ENCODE data around the gene PAX2. TPM values are rescaled to one million over a fixed set of nuclear protein-coding genes. Genes with fewer than 3 reads are reported as not detected.

PAX2 gene
- total and polyA plus RNA-seq, 7 experiments from 2014 or later, result not detected

DNA sequence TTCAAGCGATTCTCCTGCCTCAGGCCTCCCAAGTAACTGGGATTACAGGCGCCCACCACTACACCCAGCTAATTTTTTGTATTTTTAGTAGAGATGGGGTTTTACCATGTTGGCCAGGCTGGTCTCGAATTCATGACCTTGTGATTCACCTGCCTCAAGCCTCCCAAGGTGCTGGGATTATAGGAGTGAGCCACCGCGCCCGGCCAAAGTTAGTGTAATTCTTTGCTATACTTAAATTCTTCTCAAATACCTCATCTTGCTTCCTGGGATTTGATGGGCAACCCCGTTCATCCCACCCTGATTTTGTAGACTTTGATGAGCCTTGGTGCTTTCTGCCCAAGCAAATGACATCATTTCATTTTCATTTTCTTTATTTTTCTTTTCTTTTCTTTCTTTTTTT is 54.5 kb downstream of the PAX2 start:
- ATAC-seq (no peak), DNase-seq (no peak)
- no peaks in the 10 kb centered on the region for H3K27me3 ChIP-seq (ENCODE audit: control insufficient read depth in 2 of 2, insufficient read depth in 2 of 2, low read length in 2 of 2)
- H3K36me3 Mint-ChIP-seq, result no peaks in the 10 kb centered on the region
- H3K9me3 Mint-ChIP-seq, result no peaks in the 10 kb centered on the region
- H3K4me3 ChIP-seq (ENCODE audit: low read length), result no peak overlapping the region
- no peak overlapping the region for H3K4me3 Mint-ChIP-seq
- no peaks in the 10 kb centered on the region for H3K36me3 ChIP-seq (ENCODE audit: control insufficient read depth in 2 of 3, insufficient read depth in 3 of 3, low read length in 3 of 3)
- ChIA-PET POLR2A (no interaction called here), CTCF (no interaction called here)
- H3K4me1 ChIP-seq (ENCODE audit: control insufficient read depth in 2 of 2, insufficient read depth in 2 of 2, low read length in 2 of 2), result no peaks in the 10 kb centered on the region
- H3K27ac ChIP-seq (ENCODE audit: low read depth, low read length), result no peak overlapping the region
- no peaks in the 10 kb centered on the region for H3K4me1 Mint-ChIP-seq
- no peak overlapping the region for H3K27ac Mint-ChIP-seq
- H3K27me3 Mint-ChIP-seq, result peaks cover 63 to 84% (median 73%) of the 10 kb centered on the region in 5 donors
- no peaks in the 10 kb centered on the region for H3K9me3 ChIP-seq (ENCODE audit: control insufficient read depth in 2 of 3, low read length in 3 of 3)
- intact Hi-C loops (cut with micrococcal nuclease), result no loop called here

DNA sequence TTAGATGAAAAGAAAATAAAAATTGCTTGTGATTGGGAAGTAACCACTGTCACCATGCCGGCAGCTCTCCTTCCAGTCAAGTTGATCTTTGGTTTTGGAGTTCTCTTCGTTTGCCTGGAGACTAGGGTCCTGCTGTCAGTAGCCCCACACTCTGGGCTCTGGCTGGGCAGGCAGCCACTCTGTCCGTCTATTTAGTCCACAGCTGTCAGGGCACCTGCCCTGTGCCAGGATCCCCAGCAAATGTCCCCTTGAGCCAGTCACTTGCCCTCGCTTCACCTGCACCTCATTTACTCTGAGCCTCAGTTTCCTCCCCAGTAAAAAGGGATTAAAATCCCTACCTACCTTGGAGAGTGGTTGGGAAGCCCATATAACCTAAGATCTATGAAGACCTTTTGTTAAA is 55.5 kb downstream of the PAX2 start:
- DNase-seq (no peak), ATAC-seq (no peak)
- ChIA-PET POLR2A (no interaction called here), CTCF (no interaction called here)
- peaks cover 60 to 79% (median 67%) of the 10 kb centered on the region in 5 donors for H3K27me3 Mint-ChIP-seq
- H3K27ac Mint-ChIP-seq, result no peak overlapping the region
- H3K4me3 Mint-ChIP-seq, result no peak overlapping the region
- H3K27ac ChIP-seq (ENCODE audit: low read depth, low read length), result no peak overlapping the region
- H3K36me3 ChIP-seq (ENCODE audit: control insufficient read depth in 2 of 3, insufficient read depth in 3 of 3, low read length in 3 of 3), result no peaks in the 10 kb centered on the region
- no peak overlapping the region for H3K4me3 ChIP-seq (ENCODE audit: low read length)
- H3K36me3 Mint-ChIP-seq, result no peaks in the 10 kb centered on the region
- no peaks in the 10 kb centered on the region for H3K9me3 Mint-ChIP-seq
- no peaks in the 10 kb centered on the region for H3K4me1 ChIP-seq (ENCODE audit: control insufficient read depth in 2 of 2, insufficient read depth in 2 of 2, low read length in 2 of 2)
- no peaks in the 10 kb centered on the region for H3K4me1 Mint-ChIP-seq
- intact Hi-C loops (cut with micrococcal nuclease), result no loop called here
- H3K9me3 ChIP-seq (ENCODE audit: control insufficient read depth in 2 of 3, low read length in 3 of 3), result no peaks in the 10 kb centered on the region
- no peaks in the 10 kb centered on the region for H3K27me3 ChIP-seq (ENCODE audit: control insufficient read depth in 2 of 2, insufficient read depth in 2 of 2, low read length in 2 of 2)

DNA sequence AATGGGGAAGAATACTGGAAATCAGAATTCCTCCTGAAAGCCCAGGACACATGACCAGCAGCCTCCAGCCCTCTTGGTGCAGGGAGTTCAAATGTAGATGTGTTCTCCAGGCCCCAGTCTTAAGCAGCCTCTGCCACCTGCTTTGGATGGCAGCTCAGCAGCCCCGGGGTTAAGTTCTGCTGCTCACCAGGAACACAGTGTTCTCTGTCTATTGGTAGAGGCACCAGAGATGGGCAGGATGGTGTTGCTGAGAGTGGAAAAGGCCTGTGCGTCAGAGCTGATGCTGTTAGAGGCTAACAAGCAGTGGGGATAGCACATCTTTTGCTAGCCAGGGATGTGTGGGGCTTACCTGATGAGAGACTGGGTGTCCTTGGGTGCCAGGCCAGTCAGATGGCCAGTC is 56.8 kb downstream of the PAX2 start:
- Histone ChIP-seq H3K27ac (ENCODE audit: low read depth, low read length) (no peak overlapping the region), H3K27me3 (ENCODE audit: control insufficient read depth in 2 of 2, insufficient read depth in 2 of 2, low read length in 2 of 2) (no peaks in the 10 kb centered on the region), H3K4me3 (ENCODE audit: low read length) (no peak overlapping the region), H3K9me3 (ENCODE audit: control insufficient read depth in 2 of 3, low read length in 3 of 3) (no peaks in the 10 kb centered on the region), H3K4me1 (ENCODE audit: control insufficient read depth in 2 of 2, insufficient read depth in 2 of 2, low read length in 2 of 2) (no peaks in the 10 kb centered on the region), H3K36me3 (ENCODE audit: control insufficient read depth in 2 of 3, insufficient read depth in 3 of 3, low read length in 3 of 3) (no peaks in the 10 kb centered on the region)
- Mint-ChIP-seq H3K27ac (no peak overlapping the region), H3K9me3 (no peaks in the 10 kb centered on the region), H3K4me3 (no peak overlapping the region), H3K4me1 (no peaks in the 10 kb centered on the region), H3K36me3 (no peaks in the 10 kb centered on the region), H3K27me3 (peaks cover 52 to 84% (median 69%) of the 10 kb centered on the region in 5 donors)
- DNase-seq (no peak), ATAC-seq (no peak)
- ChIA-PET CTCF (no interaction called here), POLR2A (no interaction called here)
- intact Hi-C loops (cut with micrococcal nuclease), result no loop called here

DNA sequence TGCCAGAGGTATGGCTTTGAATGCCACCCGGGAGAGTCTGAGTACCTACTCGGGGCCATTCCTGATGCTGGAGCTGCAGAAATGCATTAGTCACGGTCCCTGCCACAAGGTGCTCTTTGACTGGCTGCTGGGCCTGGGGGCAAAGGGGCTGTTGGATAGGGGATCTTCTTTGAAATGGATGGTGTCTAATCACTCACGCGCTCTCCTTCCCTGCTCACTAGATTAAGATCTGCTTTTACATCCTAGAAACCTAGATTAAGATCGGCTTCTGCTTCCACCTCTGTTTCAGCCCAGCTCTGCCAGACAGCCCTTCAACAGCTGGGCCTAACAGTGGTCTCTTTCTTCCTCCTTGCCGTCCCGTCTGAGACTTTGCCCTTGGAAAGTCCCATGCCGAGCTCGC is 57.2 kb downstream of the PAX2 start:
- H3K36me3 Mint-ChIP-seq, result no peaks in the 10 kb centered on the region
- no peaks in the 10 kb centered on the region for H3K4me1 Mint-ChIP-seq
- Histone ChIP-seq H3K4me1 (ENCODE audit: control insufficient read depth in 2 of 2, insufficient read depth in 2 of 2, low read length in 2 of 2) (no peaks in the 10 kb centered on the region), H3K9me3 (ENCODE audit: control insufficient read depth in 2 of 3, low read length in 3 of 3) (no peaks in the 10 kb centered on the region), H3K27ac (ENCODE audit: low read depth, low read length) (no peak overlapping the region), H3K36me3 (ENCODE audit: control insufficient read depth in 2 of 3, insufficient read depth in 3 of 3, low read length in 3 of 3) (no peaks in the 10 kb centered on the region), H3K27me3 (ENCODE audit: control insufficient read depth in 2 of 2, insufficient read depth in 2 of 2, low read length in 2 of 2) (no peaks in the 10 kb centered on the region), H3K4me3 (ENCODE audit: low read length) (no peak overlapping the region)
- intact Hi-C loops (cut with micrococcal nuclease), result no loop called here
- H3K27me3 Mint-ChIP-seq, result peaks cover 52 to 85% (median 69%) of the 10 kb centered on the region in 5 donors
- ATAC-seq (no peak), DNase-seq (no peak)
- H3K4me3 Mint-ChIP-seq, result no peak overlapping the region
- POLR2A ChIA-PET, result no interaction called here
- no peaks in the 10 kb centered on the region for H3K9me3 Mint-ChIP-seq
- H3K27ac Mint-ChIP-seq, result no peak overlapping the region
- CTCF ChIA-PET, result no interaction called here

DNA sequence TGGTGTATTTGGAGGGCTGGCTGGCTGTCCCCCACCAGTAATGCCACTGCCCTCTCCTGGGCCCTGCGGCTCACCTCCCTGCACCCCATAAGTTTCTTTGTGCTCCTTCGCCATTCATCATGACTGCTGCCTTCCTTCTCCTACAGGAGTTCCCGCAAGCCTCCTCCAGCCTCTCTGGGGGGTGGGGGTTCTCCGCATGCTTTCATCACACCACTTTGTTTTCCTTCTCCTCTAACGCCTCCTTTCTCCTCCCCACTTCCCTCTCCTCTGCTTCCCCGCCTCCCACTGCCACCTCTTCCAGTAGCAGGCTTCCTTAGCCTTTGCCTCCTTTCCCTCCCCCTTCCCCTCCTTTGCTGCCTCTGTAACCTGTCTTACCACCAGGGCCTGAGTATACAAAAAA is 58.1 kb downstream of the PAX2 start:
- Mint-ChIP-seq H3K4me3 (no peak overlapping the region), H3K36me3 (no peaks in the 10 kb centered on the region), H3K27me3 (peaks cover 49 to 86% (median 72%) of the 10 kb centered on the region in 5 donors), H3K27ac (no peak overlapping the region), H3K9me3 (no peaks in the 10 kb centered on the region), H3K4me1 (no peaks in the 10 kb centered on the region)
- no peaks in the 10 kb centered on the region for H3K36me3 ChIP-seq (ENCODE audit: control insufficient read depth in 2 of 3, insufficient read depth in 3 of 3, low read length in 3 of 3)
- H3K4me1 ChIP-seq (ENCODE audit: control insufficient read depth in 2 of 2, insufficient read depth in 2 of 2, low read length in 2 of 2), result no peaks in the 10 kb centered on the region
- no peak overlapping the region for H3K4me3 ChIP-seq (ENCODE audit: low read length)
- POLR2A ChIA-PET, result no interaction called here
- H3K9me3 ChIP-seq (ENCODE audit: control insufficient read depth in 2 of 3, low read length in 3 of 3), result no peaks in the 10 kb centered on the region
- H3K27me3 ChIP-seq (ENCODE audit: control insufficient read depth in 2 of 2, insufficient read depth in 2 of 2, low read length in 2 of 2), result no peaks in the 10 kb centered on the region
- H3K27ac ChIP-seq (ENCODE audit: low read depth, low read length), result no peak overlapping the region
- intact Hi-C loops (cut with micrococcal nuclease), result no loop called here
- ATAC-seq, result no peak
- DNase-seq, result no peak
- CTCF ChIA-PET, result no interaction called here

DNA sequence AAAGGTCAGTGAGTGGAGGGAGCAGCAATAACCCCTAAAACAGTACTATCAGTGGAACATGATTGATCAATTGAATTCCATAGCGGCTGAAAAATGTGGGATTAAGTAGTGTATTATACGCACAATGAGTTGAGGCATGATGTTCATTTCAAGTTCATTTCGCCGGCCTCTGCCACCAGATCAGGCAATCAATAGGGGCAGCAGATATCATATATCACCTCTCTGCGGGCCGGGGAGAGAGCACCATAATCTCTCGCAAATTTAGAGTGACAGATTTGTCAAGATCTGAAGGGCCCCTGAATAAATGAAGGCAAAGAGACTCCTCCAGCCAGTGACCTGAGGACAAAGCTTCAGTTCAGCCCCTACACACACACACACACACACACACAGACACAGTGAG is 58.5 kb downstream of the PAX2 start:
- no peak overlapping the region for H3K27ac ChIP-seq (ENCODE audit: low read depth, low read length)
- H3K36me3 Mint-ChIP-seq, result no peaks in the 10 kb centered on the region
- H3K27ac Mint-ChIP-seq, result no peak overlapping the region
- H3K4me1 ChIP-seq (ENCODE audit: control insufficient read depth in 2 of 2, insufficient read depth in 2 of 2, low read length in 2 of 2), result no peaks in the 10 kb centered on the region
- no peaks in the 10 kb centered on the region for H3K36me3 ChIP-seq (ENCODE audit: control insufficient read depth in 2 of 3, insufficient read depth in 3 of 3, low read length in 3 of 3)
- no peaks in the 10 kb centered on the region for H3K4me1 Mint-ChIP-seq
- no peaks in the 10 kb centered on the region for H3K9me3 Mint-ChIP-seq
- ChIA-PET CTCF (no interaction called here), POLR2A (no interaction called here)
- H3K4me3 Mint-ChIP-seq, result no peak overlapping the region
- H3K27me3 Mint-ChIP-seq, result peaks cover 45 to 83% (median 71%) of the 10 kb centered on the region in 5 donors
- DNase-seq (no peak), ATAC-seq (no peak)
- no peaks in the 10 kb centered on the region for H3K9me3 ChIP-seq (ENCODE audit: control insufficient read depth in 2 of 3, low read length in 3 of 3)
- H3K27me3 ChIP-seq (ENCODE audit: control insufficient read depth in 2 of 2, insufficient read depth in 2 of 2, low read length in 2 of 2), result no peaks in the 10 kb centered on the region
- no peak overlapping the region for H3K4me3 ChIP-seq (ENCODE audit: low read length)
- intact Hi-C loops (cut with micrococcal nuclease), result no loop called here

DNA sequence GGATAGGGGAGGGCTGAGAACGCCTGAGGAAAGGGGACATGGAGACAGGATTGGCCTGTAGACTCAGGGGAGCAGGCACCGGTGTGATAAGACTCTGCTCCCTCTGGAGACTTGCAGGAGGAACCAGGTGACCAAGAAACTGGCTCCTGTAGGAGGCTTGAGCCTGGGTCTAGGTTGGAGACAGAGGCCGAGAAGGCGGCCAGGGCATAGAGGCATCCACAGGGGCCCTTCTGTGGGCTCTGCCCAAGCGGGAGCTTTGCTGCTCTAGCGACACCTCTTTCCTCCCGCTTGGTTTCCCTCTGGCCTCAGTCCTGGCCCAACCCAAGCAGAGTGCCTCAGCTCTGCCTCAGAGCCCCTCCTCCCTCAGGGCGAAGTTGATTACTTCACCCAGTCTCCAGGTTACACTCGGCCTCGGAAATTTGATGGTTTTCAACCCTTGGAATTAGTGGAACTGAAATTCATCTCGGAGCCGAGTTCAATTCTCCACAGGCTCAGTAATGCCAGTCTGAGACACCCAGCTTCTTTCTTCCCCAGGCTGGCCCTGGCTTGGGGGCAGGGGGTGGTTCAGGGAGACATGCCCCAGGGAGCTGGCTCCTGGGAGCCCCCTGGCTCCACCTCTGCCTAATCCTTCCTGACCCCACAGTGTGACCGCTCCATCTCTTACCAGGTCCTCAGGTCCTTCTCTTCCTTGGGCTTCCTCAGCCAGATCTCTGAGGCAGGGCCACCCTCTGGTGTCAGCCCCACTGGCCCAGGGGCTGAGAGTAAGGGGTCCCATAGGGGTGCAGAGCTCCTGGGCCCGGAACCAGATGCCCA is 60.4 kb downstream of the PAX2 start:
- intact Hi-C loops (cut with micrococcal nuclease), result no loop called here
- H3K9me3 ChIP-seq (ENCODE audit: control insufficient read depth in 2 of 3, low read length in 3 of 3), result no peaks in the 10 kb centered on the region
- H3K27ac ChIP-seq (ENCODE audit: low read depth, low read length), result no peak overlapping the region
- DNase-seq, result no peak
- Mint-ChIP-seq H3K27ac (no peak overlapping the region), H3K36me3 (no peaks in the 10 kb centered on the region), H3K4me3 (no peak overlapping the region), H3K27me3 (peaks cover 42 to 79% (median 69%) of the 10 kb centered on the region in 5 donors), H3K9me3 (no peaks in the 10 kb centered on the region), H3K4me1 (no peaks in the 10 kb centered on the region)
- H3K36me3 ChIP-seq (ENCODE audit: control insufficient read depth in 2 of 3, insufficient read depth in 3 of 3, low read length in 3 of 3), result no peaks in the 10 kb centered on the region
- ATAC-seq, result no peak
- POLR2A ChIA-PET, result no interaction called here
- H3K27me3 ChIP-seq (ENCODE audit: control insufficient read depth in 2 of 2, insufficient read depth in 2 of 2, low read length in 2 of 2), result no peaks in the 10 kb centered on the region
- no peak overlapping the region for H3K4me3 ChIP-seq (ENCODE audit: low read length)
- no peaks in the 10 kb centered on the region for H3K4me1 ChIP-seq (ENCODE audit: control insufficient read depth in 2 of 2, insufficient read depth in 2 of 2, low read length in 2 of 2)
- CTCF ChIA-PET, result no interaction called here
